H9 (cell line): ENCODE data around the gene ZNF362. TPM values are rescaled to one million over a fixed set of nuclear protein-coding genes. Genes with fewer than 3 reads are reported as not detected.
A peak's percentile ranks its signal among the peaks of the same experiment; 100 is the strongest.

Experiments
- DNase-seq: peaks from one replicate; pipeline ENCODE4 v3.0.0-alpha.2; 2017
- H2AFZ ChIP-seq: one replicate; pipeline ENCODE4 v1.6.1; 2013; ENCODE audit warnings: mild to moderate bottlenecking, low read length, control low read depth, moderate library complexity
- H2AK5ac ChIP-seq: 2 replicates; pipeline ENCODE4 v1.6.1; 2013; ENCODE audit warnings: low read length, control low read depth, mixed read lengths; ENCODE audit not compliant: insufficient read length
- H2BK120ac ChIP-seq: one replicate; pipeline ENCODE4 v1.6.1; 2013; ENCODE audit warnings: low read depth, mild to moderate bottlenecking, low read length, control low read depth, inconsistent platforms; ENCODE audit not compliant: poor library complexity, severe bottlenecking
- H2BK12ac ChIP-seq: 2 replicates; pipeline ENCODE4 v1.6.1; 2013; ENCODE audit warnings: low read length, control low read depth, mixed read lengths, low read depth; ENCODE audit not compliant: insufficient read length
- H2BK15ac ChIP-seq: 2 replicates; pipeline ENCODE4 v1.6.1; 2013; ENCODE audit warnings: low read depth, low read length, control low read depth
- H2BK20ac ChIP-seq: one replicate; pipeline ENCODE4 v1.6.1; 2013; ENCODE audit warnings: low read depth, mild to moderate bottlenecking, low read length, control low read depth, inconsistent platforms; ENCODE audit not compliant: poor library complexity, severe bottlenecking
- H2BK5ac ChIP-seq: 2 replicates; pipeline ENCODE4 v1.6.1; 2013; ENCODE audit warnings: low read length, control low read depth, mixed read lengths; ENCODE audit not compliant: insufficient read length
- H3K14ac ChIP-seq: 2 replicates; pipeline ENCODE4 v1.6.1; 2013; ENCODE audit warnings: low read length, control low read depth; ENCODE audit not compliant: insufficient read depth
- H3K18ac ChIP-seq: 2 replicates; pipeline ENCODE4 v1.6.1; 2013; ENCODE audit warnings: low read depth, mild to moderate bottlenecking, mixed read lengths, low read length, control low read depth; ENCODE audit not compliant: insufficient read length
- H3K23ac ChIP-seq: 2 replicates; pipeline ENCODE4 v1.6.1; 2013; ENCODE audit warnings: low read length, control low read depth, mixed read lengths, low read depth; ENCODE audit not compliant: insufficient read length
- H3K23me2 ChIP-seq: 2 replicates; pipeline ENCODE4 v1.6.1; 2013; ENCODE audit warnings: low read depth, mild to moderate bottlenecking, mixed read lengths, low read length, control low read depth; ENCODE audit not compliant: insufficient read length, poor library complexity, severe bottlenecking
- H3K27ac ChIP-seq: 2 replicates; pipeline ENCODE4 v1.5.1; 2013; ENCODE audit warnings: low read length, control low read depth, mixed read lengths, low read depth; ENCODE audit not compliant: insufficient read length
- H3K27me3 ChIP-seq: 2 replicates; pipeline ENCODE4 v1.6.1; 2013; ENCODE audit warnings: low read length, control low read depth, inconsistent platforms; ENCODE audit not compliant: insufficient read depth
- H3K4ac ChIP-seq: 2 replicates; pipeline ENCODE4 v1.6.1; 2013; ENCODE audit warnings: low read depth, mild to moderate bottlenecking, control low read depth, inconsistent platforms, low read length, moderate library complexity
- H3K4me1 ChIP-seq: 2 replicates; pipeline ENCODE4 v1.6.1; 2013; ENCODE audit warnings: low read length, control low read depth, inconsistent platforms; ENCODE audit not compliant: insufficient read depth
- H3K4me2 ChIP-seq: 2 replicates; pipeline ENCODE4 v1.6.1; 2013; ENCODE audit warnings: low read length, control low read depth, mixed read lengths; ENCODE audit not compliant: insufficient read length, insufficient read depth
- H3K56ac ChIP-seq: 2 replicates; pipeline ENCODE4 v1.6.1; 2013; ENCODE audit warnings: low read depth, mild to moderate bottlenecking, mixed read lengths, low read length, control low read depth; ENCODE audit not compliant: insufficient read length
- H3K79me1 ChIP-seq: 2 replicates; pipeline ENCODE4 v1.6.1; 2013; ENCODE audit warnings: low read depth, mild to moderate bottlenecking, moderate library complexity, low read length, control low read depth, inconsistent platforms; ENCODE audit not compliant: insufficient read depth, poor library complexity, severe bottlenecking
- H3K79me2 ChIP-seq: 2 replicates; pipeline ENCODE4 v1.6.1; 2013; ENCODE audit warnings: low read length, control low read depth, inconsistent platforms; ENCODE audit not compliant: insufficient read depth
- H3K9ac ChIP-seq: 2 replicates; pipeline ENCODE4 v1.6.1; 2013; ENCODE audit warnings: low read length, control low read depth, mixed read lengths; ENCODE audit not compliant: insufficient read length; ENCODE audit errors: extremely low read depth
- H3K9me3 ChIP-seq: one replicate; pipeline ENCODE4 v1.6.1; 2013; ENCODE audit warnings: low read depth, low read length, inconsistent platforms; ENCODE audit not compliant: control insufficient read depth
- H3T11ph ChIP-seq: one replicate; pipeline ENCODE4 v1.6.1; 2013; ENCODE audit warnings: mild to moderate bottlenecking, low read length, control low read depth, inconsistent platforms
- H4K20me1 ChIP-seq: one replicate; pipeline ENCODE4 v1.6.1; 2013; ENCODE audit not compliant: control insufficient read depth, insufficient read length, insufficient read depth
- H4K5ac ChIP-seq: 2 replicates; pipeline ENCODE4 v1.6.1; 2013; ENCODE audit warnings: low read depth, mild to moderate bottlenecking, mixed read lengths, low read length, control low read depth; ENCODE audit not compliant: insufficient read length
- H4K8ac ChIP-seq: replicated peaks from 2 replicates; pipeline ENCODE4 v1.6.1; 2013; ENCODE audit warnings: low read length, control low read depth, mixed read lengths, low read depth; ENCODE audit not compliant: insufficient read length
- H4K91ac ChIP-seq: 2 replicates; pipeline ENCODE4 v1.6.1; 2013; ENCODE audit warnings: low read depth, mild to moderate bottlenecking, moderate library complexity, mixed read lengths, low read length, control low read depth; ENCODE audit not compliant: insufficient read length
- H3K27ac Mint-ChIP-seq, 3 experiments: 2 replicates in 2 of 3; 3 replicates in 1 of 3; pipeline ENCODE4 v1.8.0; 2020 to 2021; ENCODE audit warnings: mixed read lengths in 3 of 3, mild to moderate bottlenecking in 1 of 3, moderate library complexity in 1 of 3
- H3K27me3 Mint-ChIP-seq: 2 replicates; pipeline ENCODE4 v1.8.0; 2021; ENCODE audit warnings: low read depth, mild to moderate bottlenecking, moderate library complexity, mixed read lengths
- H3K36me3 Mint-ChIP-seq, 3 experiments: 2 replicates in 2 of 3; 3 replicates in 1 of 3; pipeline ENCODE4 v1.8.0; 2020 to 2021; ENCODE audit warnings: low read depth in 3 of 3, mixed read lengths in 3 of 3; ENCODE audit not compliant: insufficient read depth in 1 of 3
- H3K4me1 Mint-ChIP-seq, 2 experiments: 2 replicates each; pipeline ENCODE4 v1.8.0; 2020; ENCODE audit warnings: mixed read lengths in 2 of 2
- H3K4me3 Mint-ChIP-seq, 2 experiments: 2 replicates in 1 of 2; 3 replicates in 1 of 2; pipeline ENCODE4 v1.8.0; 2020 to 2021; ENCODE audit warnings: mild to moderate bottlenecking in 2 of 2, mixed read lengths in 2 of 2, moderate library complexity in 1 of 2
- H3K9me3 Mint-ChIP-seq, 2 experiments: 2 replicates in 1 of 2; 3 replicates in 1 of 2; pipeline ENCODE4 v1.8.0; 2020; ENCODE audit warnings: mild to moderate bottlenecking in 2 of 2, mixed read lengths in 2 of 2, moderate library complexity in 1 of 2
- WGBS: extraction: QIAGEN DNeasy Blood & Tissue Kit; methylation state at CpG from one replicate; pipeline ENCODE4 v1.1.7; 2013; ENCODE audit warnings: missing lambda C conversion rate, low lambda C conversion rate, mixed read lengths; ENCODE audit not compliant: insufficient read length; ENCODE audit errors: extremely low coverage; 5-methylcytosine and 5-hydroxymethylcytosine counted together
- total RNA-seq: library from RNA; stranded (reverse); gene quantifications from 2 replicates; pipeline ENCODE4 v1.2.1, GENCODE V29; 2021
- TF ChIP-seq, protein P1 (sequence below): fragments of 200-600 bp; sonication (generic); conservative IDR thresholded peaks from 3 replicates; pipeline ENCODE4 v1.8.0; 2021; ENCODE audit warnings: antibody characterized with exemption, mild to moderate bottlenecking

The ZNF362 gene
- total RNA-seq, 1 experiment from 2014 or later: 18.7 TPM

- WGBS: no CpG with 5 or more reads among the region's 12 CpGs
Observed at GRCh38 chr1:33319949-33320618, 63.8 kb downstream of the ZNF362 start.

More at GRCh38 chr1:33319949-33320618, 63.8 kb downstream of the ZNF362 start:
- Histone ChIP-seq H3K9me3 (no peaks in the 10 kb centered on the region), H3K79me1 (no peaks in the 10 kb centered on the region), H2BK5ac (no peak overlapping the region), H3K23ac (no peak overlapping the region), H4K20me1 (no peaks in the 10 kb centered on the region), H3K79me2 (no peaks in the 10 kb centered on the region), H3K4me1 (no peaks in the 10 kb centered on the region), H4K91ac (no peak overlapping the region), H2BK12ac (no peak overlapping the region), H3K4me2 (no peak overlapping the region), H3K23me2 (no peaks in the 10 kb centered on the region), H4K5ac (no peak overlapping the region), H3K27ac (no peak overlapping the region), H3K27me3 (no peaks in the 10 kb centered on the region), H2AFZ (no peak overlapping the region), H2BK120ac (no peak overlapping the region), H2BK15ac (no peak overlapping the region), H3K4ac (no peak overlapping the region), H4K8ac (no peak overlapping the region), H3K56ac (no peak overlapping the region), H3K14ac (no peak overlapping the region; the same call in 1 of the 2 replicates), H3T11ph (no peak overlapping the region), H3K18ac (no peak overlapping the region), H2BK20ac (no peak overlapping the region), H2AK5ac (no peak overlapping the region), H3K9ac (no peak overlapping the region)
- H3K4me1 Mint-ChIP-seq: peaks cover 5 to 17% of the 10 kb centered on the region in 2 experiments
- H3K4me3 Mint-ChIP-seq: no peak overlapping the region
- no peaks in the 10 kb centered on the region for H3K9me3 Mint-ChIP-seq
- peaks cover 21% of the 10 kb centered on the region for H3K27me3 Mint-ChIP-seq
- DNase-seq: no peak
- TF ChIP-seq, protein P1, sequence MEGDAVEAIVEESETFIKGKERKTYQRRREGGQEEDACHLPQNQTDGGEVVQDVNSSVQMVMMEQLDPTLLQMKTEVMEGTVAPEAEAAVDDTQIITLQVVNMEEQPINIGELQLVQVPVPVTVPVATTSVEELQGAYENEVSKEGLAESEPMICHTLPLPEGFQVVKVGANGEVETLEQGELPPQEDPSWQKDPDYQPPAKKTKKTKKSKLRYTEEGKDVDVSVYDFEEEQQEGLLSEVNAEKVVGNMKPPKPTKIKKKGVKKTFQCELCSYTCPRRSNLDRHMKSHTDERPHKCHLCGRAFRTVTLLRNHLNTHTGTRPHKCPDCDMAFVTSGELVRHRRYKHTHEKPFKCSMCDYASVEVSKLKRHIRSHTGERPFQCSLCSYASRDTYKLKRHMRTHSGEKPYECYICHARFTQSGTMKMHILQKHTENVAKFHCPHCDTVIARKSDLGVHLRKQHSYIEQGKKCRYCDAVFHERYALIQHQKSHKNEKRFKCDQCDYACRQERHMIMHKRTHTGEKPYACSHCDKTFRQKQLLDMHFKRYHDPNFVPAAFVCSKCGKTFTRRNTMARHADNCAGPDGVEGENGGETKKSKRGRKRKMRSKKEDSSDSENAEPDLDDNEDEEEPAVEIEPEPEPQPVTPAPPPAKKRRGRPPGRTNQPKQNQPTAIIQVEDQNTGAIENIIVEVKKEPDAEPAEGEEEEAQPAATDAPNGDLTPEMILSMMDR: no peak
- peak overlapping the region in 1 of 3 experiments; percentile 13; a peak in 1 of 7 replicates for H3K27ac Mint-ChIP-seq
- peaks cover 0 to 5% (median 0%) of the 10 kb centered on the region in 3 experiments; a peak in 4 of 7 replicates for H3K36me3 Mint-ChIP-seq
